Erythroblast (primary cell): ENCODE results near the gene VANGL2.

Source experiments
- GATA1 ChIP-seq: IDR thresholded peaks from 2 replicates; pipeline ENCODE4 v1.6.1; 2011; ENCODE audit warnings: low read depth, mild to moderate bottlenecking, control low read depth, low read length, moderate library complexity
- POLR2A ChIP-seq: IDR thresholded peaks from 2 replicates; pipeline ENCODE4 v1.6.1; 2011; ENCODE audit warnings: mild to moderate bottlenecking, low read length

- TF ChIP-seq POLR2A (no peak), GATA1 (no peak)
Measured at GRCh38 chr1:160367516-160367900, 32.9 kb upstream of the VANGL2 start.
